GM23248 (cell line): ENCODE results near the gene LINGO1. TPM values are rescaled to one million over a fixed set of nuclear protein-coding genes. Genes with fewer than 3 reads are reported as not detected.

ENCODE experiments used
- DNase-seq: peaks from one replicate; pipeline ENCODE4 v3.0.0-alpha.2; 2015
- H2AFZ ChIP-seq: fragments of 200-600 bp; sonication (generic); 2 replicates; pipeline ENCODE4 v1.6.1; 2016; ENCODE audit warnings: antibody characterized with exemption
- H3F3A ChIP-seq: fragments of 200-600 bp; sonication (generic); 2 replicates; pipeline ENCODE4 v1.6.1; 2016; ENCODE audit warnings: mild to moderate bottlenecking, antibody characterized with exemption, mixed run types; ENCODE audit not compliant: insufficient read depth
- H3K27ac ChIP-seq: fragments of 200-600 bp; sonication (generic); 2 replicates; pipeline ENCODE4 v1.5.1; 2016; ENCODE audit warnings: mild to moderate bottlenecking
- H3K27me3 ChIP-seq: fragments of 200-600 bp; sonication (generic); replicated peaks from 2 replicates; pipeline ENCODE4 v1.6.1; 2016; ENCODE audit warnings: mild to moderate bottlenecking; ENCODE audit not compliant: insufficient read depth
- H3K36me3 ChIP-seq: fragments of 200-600 bp; sonication (generic); 2 replicates; pipeline ENCODE4 v1.6.1; 2016; ENCODE audit warnings: low read depth, mild to moderate bottlenecking
- H3K4me1 ChIP-seq: fragments of 200-600 bp; sonication (generic); 2 replicates; pipeline ENCODE4 v1.6.1; 2016; ENCODE audit warnings: mild to moderate bottlenecking; ENCODE audit not compliant: insufficient read depth
- H3K4me2 ChIP-seq: fragments of 200-600 bp; sonication (generic); one replicate; pipeline ENCODE4 v1.6.1; 2016; ENCODE audit warnings: mild to moderate bottlenecking; ENCODE audit not compliant: unreplicated experiment
- H3K4me3 ChIP-seq: fragments of 200-600 bp; sonication (generic); 2 replicates; pipeline ENCODE4 v1.5.1; 2016; ENCODE audit warnings: mild to moderate bottlenecking
- H3K79me2 ChIP-seq: fragments of 200-600 bp; sonication (generic); 2 replicates; pipeline ENCODE4 v1.6.1; 2016; ENCODE audit warnings: mild to moderate bottlenecking; ENCODE audit not compliant: insufficient read depth
- H3K9ac ChIP-seq: fragments of 200-600 bp; sonication (generic); 2 replicates; pipeline ENCODE4 v1.6.1; 2016; ENCODE audit warnings: mild to moderate bottlenecking
- H3K9me2 ChIP-seq: fragments of 200-600 bp; sonication (generic); 2 replicates; pipeline ENCODE4 v1.6.1; 2016; ENCODE audit warnings: mixed run types, mild to moderate bottlenecking, moderate library complexity; ENCODE audit not compliant: insufficient read depth
- H3K9me3 ChIP-seq: fragments of 200-600 bp; sonication (generic); one replicate; pipeline ENCODE4 v1.6.1; 2017; ENCODE audit warnings: low read depth
- H4K20me1 ChIP-seq: fragments of 200-600 bp; sonication (generic); 2 replicates; pipeline ENCODE4 v1.6.0; 2016; ENCODE audit not compliant: insufficient read depth
- EZH2 ChIP-seq: fragments of 200-600 bp; sonication (generic); IDR thresholded peaks from 2 replicates; pipeline ENCODE4 v1.6.1; 2018; ENCODE audit warnings: antibody characterized with exemption, mild to moderate bottlenecking; ENCODE audit not compliant: insufficient read depth, poor library complexity, severe bottlenecking
- EZH2phosphoT487 ChIP-seq: fragments of 200-600 bp; sonication (generic); IDR thresholded peaks from 2 replicates; pipeline ENCODE4 v1.6.1; 2018; ENCODE audit warnings: antibody characterized with exemption, moderate library complexity, mild to moderate bottlenecking, low read depth; ENCODE audit not compliant: insufficient read depth
- WGBS, 2 experiments: methylation state at CpG; one replicate each; pipeline ENCODE4 v1.1.6; 2015 to 2017; ENCODE audit warnings: low lambda C conversion rate in 2 of 2, low coverage in 1 of 2; ENCODE audit errors: missing lambda C conversion rate in 2 of 2; 5-methylcytosine and 5-hydroxymethylcytosine counted together
- in situ Hi-C: fragments of 300-500 bp; cut with MboI; formaldehyde crosslinking; loops from 2 replicates; pipeline ENCODE4 v1.15.0; 2020
- polyA plus RNA-seq: library from polyadenylated mRNA; unstranded; fragments of >200 nt; fragmentation: Nextera tagmentation; extraction: Ambion mirVana; gene quantifications from 2 replicates; pipeline ENCODE4 v1.2.1, GENCODE V29; 2016
- total RNA-seq: library from RNA; depleted of rRNA; stranded (reverse); fragments of >200 nt; shearing (Covaris generic); gene quantifications from 2 replicates; pipeline ENCODE4 v1.2.3, GENCODE V29; 2014

The LINGO1 gene
- total and polyA plus RNA-seq, 2 experiments from 2014 or later: not detected

DNA sequence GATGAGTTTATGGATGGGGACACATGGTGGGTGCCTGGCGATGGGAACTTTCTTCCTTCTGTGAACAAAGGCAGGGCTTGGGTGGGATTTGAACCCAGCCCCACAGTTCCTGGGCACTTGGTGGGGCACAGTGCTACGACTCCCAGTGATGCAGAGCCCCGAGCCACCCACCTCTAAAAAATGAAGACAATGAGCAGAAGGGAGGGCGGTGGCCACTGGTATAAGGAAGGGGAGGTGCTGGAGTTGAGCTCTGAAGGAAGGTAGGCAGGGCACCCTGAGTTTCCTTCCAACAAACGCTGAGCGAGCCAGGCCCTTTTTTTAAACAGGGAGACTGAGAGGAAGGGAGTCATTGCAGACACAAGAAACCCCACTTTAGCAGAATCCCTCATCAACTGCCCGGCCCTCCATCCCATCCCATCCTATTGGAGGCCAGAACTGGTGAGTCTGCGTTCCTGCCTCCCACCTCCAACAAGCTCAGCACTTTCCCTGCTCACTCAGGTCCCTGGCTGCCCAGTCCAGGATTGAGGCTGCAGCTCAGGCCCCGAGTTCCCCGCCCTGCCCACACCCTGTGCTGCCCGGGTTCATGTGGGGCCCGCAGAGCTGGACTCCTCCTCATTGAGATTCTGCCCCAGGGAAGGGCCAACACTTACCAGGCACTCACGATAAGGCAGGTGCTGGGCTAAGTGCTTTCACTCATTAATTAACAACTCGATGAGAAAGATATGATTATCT, 57.3 kb downstream of the LINGO1 start:
- no peak for DNase-seq
- 58 to 60% methylated on average over 14 of the region's 14 CpGs for WGBS, 2 experiments

DNA sequence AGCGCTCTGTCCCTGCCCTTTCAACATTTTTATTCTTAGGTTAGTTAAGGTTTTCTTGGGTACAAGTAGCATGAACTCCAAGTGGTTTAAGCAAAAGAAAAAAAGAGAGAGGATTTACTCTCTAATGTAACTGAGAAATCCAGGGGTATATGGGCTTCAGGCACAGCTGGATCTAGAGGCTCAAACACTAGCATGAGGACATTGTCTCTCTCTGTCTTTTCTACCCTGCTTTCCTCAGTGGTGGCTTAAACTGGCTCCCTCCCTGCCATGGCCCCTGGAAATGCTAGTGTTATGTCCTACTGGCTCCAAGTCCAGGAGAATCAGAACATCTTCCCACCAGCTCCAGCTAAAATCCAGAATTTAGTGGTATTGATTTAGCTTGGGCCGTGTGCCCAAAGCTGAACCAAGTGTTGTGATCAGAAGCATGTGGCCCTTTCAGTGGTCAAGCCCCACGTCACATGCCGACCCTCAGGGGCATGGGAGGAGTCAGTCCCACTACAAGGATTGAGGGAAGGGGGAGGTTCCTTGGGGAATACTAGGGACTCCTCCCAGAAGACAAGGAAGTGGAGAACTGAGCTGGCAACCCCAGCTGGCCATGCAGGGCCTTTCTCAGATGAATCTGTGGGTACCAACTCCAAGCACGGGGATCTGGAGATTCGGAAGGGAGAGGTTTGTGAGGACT, 58.0 kb downstream of the LINGO1 start:
- no peaks in the 10 kb centered on the region for H3K9me2 ChIP-seq
- no peak for DNase-seq
- H3K27ac ChIP-seq: no peak overlapping the region
- no peaks in the 10 kb centered on the region for H4K20me1 ChIP-seq
- no peaks in the 10 kb centered on the region for H3F3A ChIP-seq
- H3K27me3 ChIP-seq: peaks cover 12% of the 10 kb centered on the region; the same call in 1 of the 2 replicates
- 39 to 54% methylated on average over 6 of the region's 6 CpGs for WGBS, 2 experiments
- no peak overlapping the region for H3K9ac ChIP-seq
- no peak for TF ChIP-seq EZH2phosphoT487
- TF ChIP-seq EZH2: no peak
- H3K4me3 ChIP-seq: no peak overlapping the region
- H3K4me1 ChIP-seq: no peaks in the 10 kb centered on the region
- H3K79me2 ChIP-seq: no peaks in the 10 kb centered on the region
- no peak overlapping the region for H3K4me2 ChIP-seq
- H3K9me3 ChIP-seq: no peaks in the 10 kb centered on the region
- H2AFZ ChIP-seq: no peak overlapping the region
- in situ Hi-C loops: no loop called here
- no peaks in the 10 kb centered on the region for H3K36me3 ChIP-seq

More for the DNA sequence above, 57.3 kb downstream of the LINGO1 start:
- H3F3A ChIP-seq: no peaks in the 10 kb centered on the region
- in situ Hi-C loops: no loop called here
- H3K9me3 ChIP-seq: no peaks in the 10 kb centered on the region
- no peak overlapping the region for H3K9ac ChIP-seq
- H3K4me3 ChIP-seq: no peak overlapping the region
- no peak overlapping the region for H2AFZ ChIP-seq
- no peaks in the 10 kb centered on the region for H3K4me1 ChIP-seq
- H3K27me3 ChIP-seq: peaks cover 12% of the 10 kb centered on the region; the same call in 1 of the 2 replicates
- no peaks in the 10 kb centered on the region for H3K9me2 ChIP-seq
- H3K36me3 ChIP-seq: no peaks in the 10 kb centered on the region
- no peak overlapping the region for H3K27ac ChIP-seq
- no peaks in the 10 kb centered on the region for H3K79me2 ChIP-seq
- TF ChIP-seq EZH2 (no peak), EZH2phosphoT487 (no peak)
- H4K20me1 ChIP-seq: no peaks in the 10 kb centered on the region
- no peak overlapping the region for H3K4me2 ChIP-seq

DNA sequence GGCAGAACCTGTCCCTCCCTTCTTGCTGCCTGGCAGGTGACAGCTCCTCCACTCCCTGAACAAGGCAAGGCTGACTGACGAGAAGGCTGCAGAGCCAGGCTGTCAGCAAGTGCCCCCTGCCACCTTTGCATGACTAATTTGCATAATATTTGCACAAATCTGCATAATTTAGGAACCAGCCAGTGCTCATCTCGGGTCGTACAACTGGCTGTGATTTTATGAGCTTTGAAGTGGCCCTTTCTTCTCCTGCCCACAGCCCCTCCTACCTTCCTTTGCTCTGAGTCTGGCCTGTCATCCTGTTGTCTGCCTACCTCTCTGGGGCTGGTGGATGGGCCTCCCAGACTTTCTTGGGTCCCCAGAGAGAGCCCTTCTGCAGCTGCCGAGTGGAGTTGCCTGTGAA, 58.9 kb downstream of the LINGO1 start:
- H2AFZ ChIP-seq: no peak overlapping the region
- H3F3A ChIP-seq: no peaks in the 10 kb centered on the region
- H3K9me2 ChIP-seq: no peaks in the 10 kb centered on the region
- H3K27me3 ChIP-seq: peaks cover 12% of the 10 kb centered on the region; the same call in 1 of the 2 replicates
- H3K9ac ChIP-seq: no peak overlapping the region
- H4K20me1 ChIP-seq: no peaks in the 10 kb centered on the region
- no peak overlapping the region for H3K4me2 ChIP-seq
- H3K9me3 ChIP-seq: no peaks in the 10 kb centered on the region
- no peak overlapping the region for H3K4me3 ChIP-seq
- in situ Hi-C loops: no loop called here
- H3K36me3 ChIP-seq: no peaks in the 10 kb centered on the region
- no peak for DNase-seq
- no peaks in the 10 kb centered on the region for H3K4me1 ChIP-seq
- H3K79me2 ChIP-seq: no peaks in the 10 kb centered on the region
- H3K27ac ChIP-seq: no peak overlapping the region
- WGBS, 2 experiments: 60 to 71% methylated on average over 4 of the region's 4 CpGs
- TF ChIP-seq EZH2: no peak
- no peak for TF ChIP-seq EZH2phosphoT487

DNA sequence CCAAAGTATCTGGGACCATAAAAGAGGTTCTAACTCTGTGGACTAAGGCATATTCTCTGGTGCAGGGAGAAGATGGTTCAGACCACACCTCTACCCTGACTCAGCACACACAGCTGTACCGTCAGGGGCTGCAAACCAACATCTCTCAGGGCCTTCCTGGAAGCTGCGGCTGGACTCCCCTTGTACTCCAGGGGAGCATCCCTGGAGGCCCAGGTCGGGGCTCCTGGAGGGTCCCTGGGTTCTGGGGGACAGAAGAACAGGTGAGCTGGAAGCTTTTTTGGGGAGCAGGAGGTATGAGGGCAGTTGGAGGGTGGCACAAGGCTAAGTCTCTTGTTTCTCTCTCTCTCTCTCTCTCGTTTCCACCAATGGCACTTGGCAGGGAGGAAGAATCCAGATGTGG, 60.5 kb downstream of the LINGO1 start:
- Histone ChIP-seq H3K9me2 (no peaks in the 10 kb centered on the region), H3K4me2 (no peak overlapping the region), H3K27me3 (peaks cover 12% of the 10 kb centered on the region; the same call in 1 of the 2 replicates), H4K20me1 (no peaks in the 10 kb centered on the region), H3K4me3 (no peak overlapping the region), H3F3A (no peaks in the 10 kb centered on the region), H2AFZ (no peak overlapping the region), H3K9ac (no peak overlapping the region), H3K9me3 (no peaks in the 10 kb centered on the region), H3K4me1 (no peaks in the 10 kb centered on the region), H3K79me2 (no peaks in the 10 kb centered on the region), H3K36me3 (no peaks in the 10 kb centered on the region), H3K27ac (no peak overlapping the region)
- TF ChIP-seq EZH2 (no peak), EZH2phosphoT487 (no peak)
- in situ Hi-C loops: no loop called here
- 37 to 49% methylated on average over 4 of the region's 4 CpGs for WGBS, 2 experiments
- DNase-seq: no peak
